HT1080 (cell line): ENCODE data around the gene RRAGD. TPM values are rescaled to one million over a fixed set of nuclear protein-coding genes. Genes with fewer than 3 reads are reported as not detected.

Source experiments
- DNase-seq: peaks from one replicate; pipeline ENCODE4 v3.0.0-alpha.2; 2015; ENCODE audit warnings: low read depth
- total RNA-seq: library from RNA; depleted of rRNA; stranded (reverse); fragments of >200 nt; shearing (Covaris generic); gene quantifications from 2 replicates; pipeline ENCODE4 v1.2.3, GENCODE V29; 2014; rRNA removed

RRAGD gene
- total RNA-seq, 1 experiment from 2014 or later, result 5.3 TPM

DNA sequence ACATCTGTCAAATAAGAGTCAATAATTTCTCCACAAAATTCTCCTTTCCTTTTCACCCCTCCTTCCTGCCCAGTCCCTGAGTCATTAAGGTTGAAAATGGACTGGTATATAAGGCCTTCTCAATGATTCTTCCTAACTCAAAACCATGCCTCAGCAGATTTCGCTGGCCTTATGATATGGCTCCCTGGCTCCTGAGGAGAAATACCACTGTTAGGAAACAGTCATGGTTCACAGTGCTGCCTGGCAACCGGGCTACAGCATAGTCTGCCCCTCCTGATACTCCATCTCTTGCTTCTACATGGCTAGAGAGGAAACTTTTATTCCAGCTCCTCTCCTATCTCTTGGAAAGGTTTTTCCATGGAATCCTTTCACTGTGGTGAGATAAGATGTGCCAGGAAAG, 64.2 kb downstream of the RRAGD start:
- no peak for DNase-seq

DNA sequence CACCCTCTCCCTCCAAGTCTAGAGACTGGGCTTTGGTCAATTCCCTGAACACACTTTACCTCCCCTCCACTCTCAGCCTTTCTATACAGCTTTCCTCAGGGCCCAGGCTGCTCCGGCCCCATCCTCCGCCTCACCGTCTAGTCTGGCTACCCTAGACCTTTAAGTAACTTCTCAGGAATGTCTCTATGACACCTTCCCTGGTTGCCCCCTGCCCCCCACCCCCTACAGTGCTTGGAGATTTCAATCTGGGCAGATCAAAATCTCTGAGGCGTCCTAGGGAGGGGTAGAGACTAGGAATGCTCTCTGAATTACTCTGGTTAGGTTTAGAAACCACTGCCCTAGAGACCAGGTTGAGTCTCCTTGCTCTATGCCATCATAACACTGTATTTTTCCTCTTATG, 65.6 kb downstream of the RRAGD start:
- no peak for DNase-seq

DNA sequence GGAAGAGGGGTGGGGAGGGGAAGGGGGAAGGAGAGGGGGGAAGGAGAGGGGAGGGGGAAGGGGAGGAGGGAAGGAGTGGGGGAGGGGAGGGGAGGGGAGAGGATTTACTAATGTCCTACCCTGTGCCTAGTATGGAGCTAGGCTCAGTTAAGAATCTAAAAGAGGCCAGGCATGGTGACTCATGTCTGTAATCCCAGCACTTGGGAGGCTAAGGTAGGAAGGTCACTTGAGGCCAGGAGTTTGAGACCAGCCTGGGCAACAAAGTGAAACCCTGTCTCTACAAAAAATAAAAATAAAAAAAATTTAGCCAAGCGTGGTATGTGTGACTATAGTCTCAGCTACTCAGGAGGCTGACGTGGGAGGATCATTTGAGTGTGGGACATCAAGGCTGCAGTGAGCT, 72.5 kb downstream of the RRAGD start:
- peak; percentile 28 for DNase-seq

DNA sequence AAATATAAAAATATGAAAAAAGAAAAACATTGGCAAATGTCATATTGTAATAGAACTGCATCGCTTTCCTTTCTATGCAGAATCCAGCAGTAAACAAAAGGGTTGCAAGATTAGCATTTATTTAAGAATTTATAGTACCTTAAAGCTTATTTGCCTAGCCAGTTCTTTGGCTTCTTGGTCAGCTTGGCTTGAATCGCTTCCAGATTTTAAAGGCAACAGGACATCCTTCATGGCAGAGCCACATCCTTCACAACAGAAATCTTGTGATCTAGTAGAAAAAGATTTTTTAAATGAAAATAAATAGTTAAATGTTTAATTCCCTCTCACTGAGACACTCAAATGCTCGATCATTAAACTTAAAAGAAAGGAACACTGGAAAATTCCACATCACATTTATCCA, 76.9 kb downstream of the RRAGD start:
- no peak for DNase-seq

DNA sequence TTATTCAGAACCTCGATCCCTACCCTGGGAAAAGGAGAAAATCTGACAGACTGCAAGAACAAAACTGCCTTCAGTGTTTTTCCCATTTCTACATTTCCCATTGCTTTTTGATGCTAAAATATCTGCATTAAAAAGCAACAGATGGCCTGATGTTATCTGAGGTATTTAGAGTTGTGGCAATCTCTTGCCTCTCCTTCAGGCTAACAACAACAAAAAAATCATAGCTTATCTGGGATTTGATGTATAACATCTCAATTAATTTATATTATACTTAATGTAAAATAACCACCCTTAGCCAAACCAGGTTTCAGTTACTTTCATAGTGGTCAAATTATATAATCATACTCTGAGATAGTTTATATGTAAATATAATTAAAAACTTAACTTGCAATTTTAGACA, 81.2 kb downstream of the RRAGD start:
- no peak for DNase-seq

DNA sequence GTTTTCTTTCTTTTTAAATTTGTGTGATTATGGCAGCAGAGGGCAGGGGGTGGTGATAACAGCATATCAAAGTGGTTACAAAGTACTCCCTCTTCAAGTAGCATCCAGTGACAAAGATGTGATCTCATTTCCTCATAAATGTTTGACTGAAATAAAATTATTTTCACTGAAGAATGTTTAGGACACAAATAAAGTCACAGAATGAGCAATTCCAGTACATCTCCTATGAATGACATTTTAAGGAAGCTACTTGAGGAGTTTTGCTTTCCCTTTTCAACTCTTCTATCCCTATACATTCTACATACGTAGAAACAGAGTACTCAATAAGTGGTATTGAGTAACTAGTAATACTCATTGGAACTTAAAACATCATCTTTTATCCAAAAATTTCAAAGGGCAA, 83.1 kb downstream of the RRAGD start:
- DNase-seq, result no peak

DNA sequence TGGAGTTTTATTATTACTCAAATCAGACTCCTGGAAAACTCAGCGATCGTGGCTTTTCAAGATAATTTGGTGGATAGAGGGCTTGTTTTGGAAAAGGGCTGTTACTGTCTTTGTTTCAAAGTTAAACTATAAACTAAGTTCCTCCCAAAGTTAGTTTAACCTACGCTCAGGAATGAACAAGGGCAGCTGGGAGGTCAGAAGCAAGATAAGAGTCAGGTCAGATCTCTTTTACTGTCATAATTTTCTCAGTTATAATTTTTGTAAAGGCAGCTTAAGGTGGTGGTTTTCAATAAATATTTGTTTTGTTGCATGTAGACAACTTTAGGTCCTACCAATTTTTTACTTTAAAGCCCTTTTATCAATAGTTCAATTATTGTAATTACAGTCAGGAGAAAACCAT, 87.8 kb downstream of the RRAGD start:
- DNase-seq, result no peak

DNA sequence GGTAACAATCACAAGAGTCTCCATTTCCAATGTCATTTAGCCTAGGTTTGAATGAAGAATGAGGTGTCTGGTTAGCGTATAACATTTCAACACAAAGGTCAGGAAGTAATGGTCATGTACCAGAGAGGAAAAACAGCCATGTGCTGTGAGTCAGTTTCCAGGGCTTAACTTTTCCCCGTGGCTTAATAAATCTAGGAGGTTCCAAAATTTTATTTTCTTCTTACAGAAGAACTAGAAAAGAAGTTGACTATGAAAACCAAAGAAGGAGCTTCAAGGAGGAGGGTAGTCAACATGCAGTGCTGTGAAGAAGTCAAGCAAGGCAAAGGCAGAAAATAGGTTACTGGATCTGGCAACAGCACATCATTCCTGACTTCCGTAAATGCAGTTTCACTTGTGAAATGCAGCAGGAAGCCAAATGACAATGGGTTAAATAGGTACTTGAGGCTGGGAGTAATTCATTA, 88.5 kb downstream of the RRAGD start:
- DNase-seq, result peak; percentile 25

DNA sequence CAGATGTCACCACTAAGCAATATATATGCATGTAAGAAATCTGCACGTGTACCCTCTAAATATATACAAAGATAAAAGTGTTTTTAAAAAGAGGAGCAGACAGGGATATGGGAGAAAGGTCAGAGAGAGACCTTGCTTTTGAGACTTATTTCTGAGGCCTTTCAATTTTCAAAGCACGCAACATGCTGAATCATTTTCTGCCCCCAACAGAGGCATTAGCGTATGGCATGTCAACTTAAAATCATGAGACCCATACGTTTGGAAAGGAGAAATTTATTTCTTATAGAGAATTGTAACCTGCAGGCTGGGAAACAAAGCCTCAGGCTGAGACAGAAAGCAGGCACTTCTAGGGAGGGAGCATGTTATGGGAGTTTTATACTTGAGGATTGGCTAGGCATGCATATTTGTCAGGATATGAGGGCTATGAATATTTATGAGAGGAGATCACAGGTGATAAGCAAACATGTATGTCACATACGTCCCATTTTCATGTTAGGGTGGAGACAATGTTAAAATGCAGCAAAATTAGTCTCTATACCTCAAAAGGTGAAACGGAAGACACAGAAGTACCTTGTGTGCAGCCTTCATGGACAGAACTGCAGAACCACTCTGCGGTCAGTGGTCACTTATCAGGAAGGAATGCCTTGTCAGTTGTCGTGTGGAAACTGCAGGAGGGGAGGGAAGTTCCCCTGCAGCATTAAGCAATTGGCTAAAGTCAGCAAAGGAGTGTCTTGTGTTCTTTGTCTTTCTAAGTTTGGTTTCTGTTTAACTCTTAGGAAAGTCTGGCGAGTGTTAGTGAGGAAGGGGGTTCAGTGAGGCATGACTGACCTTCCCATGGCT, 90.7 kb downstream of the RRAGD start:
- no peak for DNase-seq

DNA sequence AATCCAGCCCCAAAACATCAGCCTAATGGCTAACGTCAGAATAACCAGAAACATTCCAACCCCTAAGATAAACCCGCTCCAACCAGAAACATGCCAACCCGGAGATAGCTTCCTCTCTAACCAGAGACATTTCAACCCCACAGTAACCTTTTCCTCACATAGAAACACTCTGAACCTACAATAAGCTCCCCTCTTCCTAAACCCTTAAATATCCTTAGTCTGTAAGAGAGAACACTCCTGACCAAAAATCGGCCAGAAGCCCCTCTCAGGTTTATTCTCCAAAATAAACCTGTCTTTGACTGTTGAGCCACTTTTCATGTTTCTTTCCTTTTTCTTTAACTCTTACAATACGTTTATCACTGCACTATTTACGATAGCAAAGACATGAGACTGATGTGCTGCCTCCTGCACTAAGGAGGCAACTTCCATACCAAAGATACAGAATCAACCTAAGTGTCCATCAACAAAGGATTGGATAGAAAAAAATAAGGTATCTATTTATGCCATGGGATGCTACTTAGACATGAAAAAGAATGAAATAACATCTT, 92.0 kb downstream of the RRAGD start:
- no peak for DNase-seq

DNA sequence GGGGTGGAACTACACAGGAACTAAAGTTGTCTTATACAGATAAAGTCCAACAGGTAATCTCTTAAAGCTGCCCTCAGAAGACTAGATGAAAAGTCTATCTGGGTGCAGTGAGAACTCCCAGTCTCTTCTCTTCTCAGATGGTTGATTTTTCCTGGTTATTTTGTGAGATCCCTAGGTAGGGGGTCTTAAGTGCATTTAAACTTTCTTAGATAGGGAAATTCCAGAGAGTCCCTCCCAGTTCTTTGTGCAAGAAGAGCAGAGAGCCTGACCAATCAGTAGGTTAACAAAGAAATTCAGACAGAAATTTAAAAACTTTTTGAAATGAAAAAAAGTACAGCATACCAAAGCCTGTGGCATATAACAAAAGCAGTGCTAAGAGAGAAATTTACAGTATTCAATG, 95.0 kb downstream of the RRAGD start:
- DNase-seq, result no peak

DNA sequence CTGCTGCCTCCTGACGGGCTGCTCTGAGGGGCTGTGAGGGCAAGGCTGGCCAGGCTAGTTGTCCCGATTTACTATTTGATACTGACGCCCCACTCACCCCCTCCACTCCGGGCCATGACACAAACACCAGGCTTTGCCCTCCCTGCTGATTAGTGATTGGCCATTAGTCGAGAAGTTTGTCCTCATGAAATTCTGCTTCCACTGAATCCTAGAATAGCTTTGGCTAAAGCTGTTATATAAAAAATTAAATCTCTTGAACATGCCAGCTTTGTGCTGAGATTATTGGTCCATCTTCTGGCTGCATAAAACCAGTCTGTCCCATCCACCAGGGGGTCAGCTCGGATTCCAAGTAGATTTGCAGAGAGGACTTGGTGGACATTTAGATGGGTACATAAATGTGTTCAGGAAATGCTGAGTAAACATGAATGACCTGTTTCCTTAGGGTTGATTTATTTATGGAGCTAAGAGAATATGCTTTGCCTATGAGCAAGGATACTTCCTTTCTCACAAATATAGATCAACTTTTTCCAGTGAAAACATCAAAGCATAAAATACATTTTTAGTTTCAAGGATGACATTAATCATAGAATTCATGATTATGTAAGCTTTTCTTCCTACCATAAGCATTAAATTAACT, 96.7 kb downstream of the RRAGD start, which contains the start of gene GABRR2:
Gene GABRR2, minus strand, starts transcription at position 51 of the 637 bp plus-strand sequence. CDS start 134 bp downstream, outside the sequence.
- no peak for DNase-seq

DNA sequence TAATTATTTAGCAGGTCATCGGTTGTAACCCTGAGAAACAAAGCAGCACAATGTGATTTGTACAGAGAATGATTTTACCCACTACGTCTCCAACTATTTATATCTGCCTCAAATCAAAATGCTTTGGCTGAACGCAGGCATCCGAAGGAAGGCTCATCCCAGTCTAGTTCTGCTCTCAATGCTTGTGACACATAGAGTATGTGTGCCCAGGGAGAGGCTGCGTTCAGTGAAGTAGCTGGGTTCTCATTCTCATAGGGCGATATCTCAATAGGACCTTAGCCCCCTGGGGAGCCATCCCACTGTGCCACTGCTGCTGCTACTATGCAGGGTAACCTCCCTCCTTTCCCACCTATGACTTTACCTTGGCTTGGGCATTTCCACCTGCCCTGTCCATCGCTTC, 97.4 kb downstream of the RRAGD start:
- DNase-seq, result no peak

Other genes with a start within 250 kb of the RRAGD start
- gene GABRR1, start 194.9 kb downstream of the RRAGD start, total RNA-seq, result not detected in 2 replicates
- 0.10 TPM in 1 of 2 replicates, not detected in the other for gene GABRR2, start 97.0 kb downstream of the RRAGD start, total RNA-seq
- gene UBE2J1, start 59.6 kb downstream of the RRAGD start, total RNA-seq, result 21.2 and 25.1 TPM in 2 replicates
- 1.0 and 1.2 TPM in 2 replicates for gene ANKRD6, start 20.9 kb upstream of the RRAGD start, total RNA-seq
- gene LYRM2, start 226.5 kb upstream of the RRAGD start, total RNA-seq, result 16.4 and 24.4 TPM in 2 replicates